Measurements from ENCODE around the gene PSME2.

PSME2 gene

GRCh38 chr14:24177891-24178290 lies 31.5 kb upstream of the PSME2 start:
- H3K9me3 ChIP-seq (ENCODE audit: severe bottlenecking) = no peaks in the 10 kb centered on the region
- no peak overlapping the region for H3K27ac ChIP-seq
- no peak for TF ChIP-seq CTCF (IDR thresholded peaks at IDR 0.05; ENCODE audit: low read depth, low read length)
- peaks cover 94% of the 10 kb centered on the region for H3K36me3 ChIP-seq
- no peaks in the 10 kb centered on the region for H3K27me3 ChIP-seq (ENCODE audit: insufficient read depth, low read depth, severe bottlenecking)
- H3K4me3 ChIP-seq (ENCODE audit: low read depth, low read length) = no peak overlapping the region
- no peak for DNase-seq

GRCh38 chr14:24177041-24177825 lies 30.8 kb upstream of the PSME2 start:
- DNase-seq = no peak
- Histone ChIP-seq H3K36me3 (peaks cover 94% of the 10 kb centered on the region), H3K9me3 (ENCODE audit: severe bottlenecking) (no peaks in the 10 kb centered on the region), H3K27ac (no peak overlapping the region), H3K4me3 (ENCODE audit: low read depth, low read length) (no peak overlapping the region), H3K27me3 (ENCODE audit: insufficient read depth, low read depth, severe bottlenecking) (no peaks in the 10 kb centered on the region)
- TF ChIP-seq CTCF (IDR thresholded peaks at IDR 0.05; ENCODE audit: low read depth, low read length) = no peak

- Histone ChIP-seq H3K9me3 (ENCODE audit: severe bottlenecking) (no peaks in the 10 kb centered on the region), H3K27me3 (ENCODE audit: insufficient read depth, low read depth, severe bottlenecking) (no peaks in the 10 kb centered on the region), H3K36me3 (peaks cover 91% of the 10 kb centered on the region), H3K27ac (no peak overlapping the region), H3K4me3 (ENCODE audit: low read depth, low read length) (no peak overlapping the region)
- DNase-seq = no peak
- no peak for TF ChIP-seq CTCF (IDR thresholded peaks at IDR 0.05; ENCODE audit: low read depth, low read length)
Observed at GRCh38 chr14:24176599-24176998, 30.2 kb upstream of the PSME2 start.

- TF ChIP-seq CTCF (IDR thresholded peaks at IDR 0.05; ENCODE audit: low read depth, low read length) = no peak
- H3K27me3 ChIP-seq (ENCODE audit: insufficient read depth, low read depth, severe bottlenecking) = no peaks in the 10 kb centered on the region
- peaks cover 53% of the 10 kb centered on the region for H3K36me3 ChIP-seq
- peak overlapping the region; percentile 90 for H3K27ac ChIP-seq
- H3K9me3 ChIP-seq (ENCODE audit: severe bottlenecking) = no peaks in the 10 kb centered on the region
- no peak for DNase-seq
- H3K4me3 ChIP-seq (ENCODE audit: low read depth, low read length) = peak overlapping the region; percentile 75
Observed at GRCh38 chr14:24172871-24173281, 26.5 kb upstream of the PSME2 start.

- H3K27ac ChIP-seq = peak overlapping the region; percentile 90
- no peaks in the 10 kb centered on the region for H3K27me3 ChIP-seq (ENCODE audit: insufficient read depth, low read depth, severe bottlenecking)
- DNase-seq = peak; percentile 49
- H3K4me3 ChIP-seq (ENCODE audit: low read depth, low read length) = peak overlapping the region; percentile 75
- H3K9me3 ChIP-seq (ENCODE audit: severe bottlenecking) = no peaks in the 10 kb centered on the region
- H3K36me3 ChIP-seq = peaks cover 48% of the 10 kb centered on the region
- no peak for TF ChIP-seq CTCF (IDR thresholded peaks at IDR 0.05; ENCODE audit: low read depth, low read length)
Observed at GRCh38 chr14:24172261-24172860, 26.0 kb upstream of the PSME2 start.

Measured in WERI-Rb-1 (cell line).